Activated naive CD8-positive, alpha-beta T cell treated with anti-CD3 and anti-CD28 coated beads, Interleukin-2, amount 10 ng/mL, durations not matched to agents 7 days and 5 days (primary cell): ENCODE data around the gene DNAJC3. TPM values are rescaled to one million over a fixed set of nuclear protein-coding genes. Genes with fewer than 3 reads are reported as not detected.
A peak's percentile ranks its signal among the peaks of the same experiment; 100 is the strongest.

ENCODE experiments used
- ATAC-seq: fragments of 150-1000 bp; cut with Tn5 transposase; one replicate; pipeline ENCODE4 v1.10.0; 2021; ENCODE audit warnings: low read depth, moderate library complexity
- POLR2A ChIA-PET: fragments of 350-600 bp; sonication (Branson Sonifier 250); formaldehyde crosslinking; loops from one replicate; lab custom pipeline; 2021; ENCODE audit warnings: antibody characterized with exemption; lab: Charles Lee
- DNase-seq: peaks from one replicate; pipeline ENCODE4 v3.0.0; 2021
- H3K27ac Mint-ChIP-seq: one replicate; pipeline ENCODE4 v1.8.0; 2022; ENCODE audit warnings: mild to moderate bottlenecking, mixed read lengths
- H3K27me3 Mint-ChIP-seq: one replicate; pipeline ENCODE4 v1.8.0; 2022; ENCODE audit warnings: mild to moderate bottlenecking, moderate library complexity, mixed read lengths
- H3K36me3 Mint-ChIP-seq: one replicate; pipeline ENCODE4 v1.8.0; 2021; ENCODE audit warnings: mild to moderate bottlenecking, mixed read lengths
- H3K4me1 Mint-ChIP-seq: one replicate; pipeline ENCODE4 v1.8.0; 2021; ENCODE audit warnings: mixed read lengths
- H3K4me3 Mint-ChIP-seq: one replicate; pipeline ENCODE4 v1.8.0; 2022; ENCODE audit warnings: mild to moderate bottlenecking, moderate library complexity, mixed read lengths
- H3K9me3 Mint-ChIP-seq: one replicate; pipeline ENCODE4 v1.8.0; 2021; ENCODE audit warnings: mixed read lengths
- total RNA-seq, 2 experiments: library from RNA; stranded (reverse); gene quantifications; one replicate each; pipeline ENCODE4 v1.2.3, GENCODE V29; 2021

Gene DNAJC3
- total RNA-seq, 2 experiments from 2014 or later = 14.9 to 16.6 TPM

DNA sequence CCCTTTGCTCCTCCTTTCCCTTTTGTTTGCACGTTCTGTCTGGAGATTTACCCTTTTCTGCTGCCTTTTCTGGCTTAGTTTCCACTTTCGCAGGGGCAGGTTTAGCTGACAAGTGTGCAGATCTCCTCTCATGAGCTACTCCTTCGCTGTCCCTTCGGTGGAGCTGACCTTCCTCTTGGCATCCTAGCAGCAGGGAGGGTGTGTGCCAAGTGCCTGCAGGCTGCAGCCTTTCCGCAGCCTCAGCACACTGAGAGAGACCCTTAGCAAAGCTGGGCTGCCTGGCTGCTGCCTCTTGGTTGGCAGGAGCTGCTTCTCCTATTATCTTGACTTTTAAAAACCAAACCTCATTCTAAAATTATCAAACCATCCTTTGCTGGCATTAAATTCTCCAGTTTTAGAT is 132.5 kb downstream of the DNAJC3 start:
- ATAC-seq = no peak
- DNase-seq = no peak
- Mint-ChIP-seq H3K27ac (no peak overlapping the region), H3K27me3 (peaks cover 20% of the 10 kb centered on the region), H3K4me3 (no peak overlapping the region), H3K4me1 (no peaks in the 10 kb centered on the region), H3K36me3 (no peaks in the 10 kb centered on the region), H3K9me3 (peaks cover 6% of the 10 kb centered on the region)
- POLR2A ChIA-PET = no interaction called here

DNA sequence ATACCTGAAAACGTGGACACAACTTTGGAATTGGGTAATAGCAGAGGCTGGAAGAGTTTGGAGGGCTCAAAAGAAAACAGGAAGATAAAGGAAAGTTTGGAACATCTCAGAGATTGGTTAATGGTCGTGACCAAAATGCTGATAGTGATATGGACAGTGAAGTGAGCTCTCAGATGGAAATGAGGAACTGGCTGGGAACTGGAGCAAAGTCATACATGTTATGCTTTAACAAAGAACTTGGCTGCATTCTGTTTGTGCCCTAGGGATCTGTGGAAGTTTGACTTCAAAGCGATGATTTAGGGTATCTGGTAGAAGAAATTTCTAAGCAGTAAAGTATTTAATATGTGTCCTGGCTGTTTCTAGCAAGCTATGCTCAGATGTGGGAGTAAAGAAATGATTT is 136.2 kb downstream of the DNAJC3 start:
- Mint-ChIP-seq H3K4me3 (no peak overlapping the region), H3K4me1 (no peaks in the 10 kb centered on the region), H3K9me3 (peaks cover 6% of the 10 kb centered on the region), H3K27ac (no peak overlapping the region), H3K27me3 (peaks cover 11% of the 10 kb centered on the region), H3K36me3 (no peaks in the 10 kb centered on the region)
- DNase-seq = no peak
- no peak for ATAC-seq
- POLR2A ChIA-PET = no interaction called here

DNA sequence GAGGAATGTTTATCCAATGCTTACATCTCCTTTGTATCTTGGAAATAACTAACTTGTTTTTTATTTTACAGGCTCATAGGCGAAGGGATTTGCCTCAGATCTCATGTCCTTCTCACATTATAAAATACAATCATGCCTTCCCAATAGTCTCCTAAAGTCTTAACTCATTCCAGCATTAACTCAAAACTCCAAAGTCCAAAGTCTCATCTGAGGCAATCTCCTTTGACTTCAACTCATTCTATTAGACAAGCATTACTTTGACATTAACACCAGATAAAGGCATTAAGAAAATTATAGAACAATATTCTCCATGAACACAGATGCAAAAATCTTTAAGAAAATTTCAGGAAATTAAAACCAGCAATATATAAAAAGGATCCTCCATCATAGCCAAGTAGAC is 137.6 kb downstream of the DNAJC3 start:
- POLR2A ChIA-PET = no interaction called here
- Mint-ChIP-seq H3K36me3 (no peaks in the 10 kb centered on the region), H3K4me3 (no peak overlapping the region), H3K4me1 (no peaks in the 10 kb centered on the region), H3K9me3 (peaks cover 6% of the 10 kb centered on the region), H3K27ac (no peak overlapping the region), H3K27me3 (peaks cover 8% of the 10 kb centered on the region)
- ATAC-seq (no peak), DNase-seq (no peak)

DNA sequence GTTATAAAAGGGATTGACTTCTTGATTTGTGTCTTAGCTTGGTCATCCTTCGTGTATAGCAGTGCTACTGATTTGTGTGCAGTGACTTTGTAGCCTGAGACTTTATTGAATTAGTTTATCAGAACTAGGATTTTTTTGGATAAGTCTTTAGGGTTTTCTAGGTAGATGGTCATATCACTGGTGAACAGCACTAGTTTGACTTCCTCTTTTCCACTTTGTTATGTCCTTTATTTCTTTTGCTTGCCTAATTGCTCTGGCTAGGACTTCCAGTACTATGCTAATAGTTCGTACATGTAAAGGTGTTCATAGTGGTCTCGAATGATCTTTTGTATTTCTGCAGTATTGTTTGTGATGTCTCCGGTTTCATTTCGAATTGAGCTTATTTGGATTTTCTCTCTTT is 145.4 kb downstream of the DNAJC3 start:
- Mint-ChIP-seq H3K9me3 (no peaks in the 10 kb centered on the region), H3K27ac (no peak overlapping the region), H3K4me1 (no peaks in the 10 kb centered on the region), H3K4me3 (no peak overlapping the region), H3K36me3 (no peaks in the 10 kb centered on the region), H3K27me3 (peaks cover 3% of the 10 kb centered on the region)
- no peak for DNase-seq
- POLR2A ChIA-PET = no interaction called here
- no peak for ATAC-seq

DNA sequence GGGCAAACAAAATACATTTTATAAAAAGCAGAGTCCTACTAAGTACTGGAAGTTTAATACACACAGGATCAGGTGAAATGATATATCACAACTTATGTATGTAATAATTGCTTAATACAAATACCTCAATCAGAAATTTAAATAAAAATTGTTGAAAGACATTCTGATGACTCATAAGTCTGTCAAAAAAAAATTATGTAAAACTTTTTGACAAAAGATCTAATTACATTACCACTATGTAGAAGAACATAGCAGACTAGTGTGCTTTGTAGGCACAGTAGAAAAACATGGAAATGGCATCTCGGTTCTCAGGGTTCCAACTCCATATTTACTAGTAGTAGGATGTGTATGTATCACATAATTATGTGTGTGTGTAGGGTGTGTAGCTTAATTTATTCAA is 156.2 kb downstream of the DNAJC3 start:
- no peak for ATAC-seq
- Mint-ChIP-seq H3K36me3 (no peaks in the 10 kb centered on the region), H3K27ac (no peak overlapping the region), H3K4me1 (no peaks in the 10 kb centered on the region), H3K27me3 (peaks cover 29% of the 10 kb centered on the region), H3K4me3 (no peak overlapping the region), H3K9me3 (peaks cover 3% of the 10 kb centered on the region)
- DNase-seq = no peak
- POLR2A ChIA-PET = no interaction called here

DNA sequence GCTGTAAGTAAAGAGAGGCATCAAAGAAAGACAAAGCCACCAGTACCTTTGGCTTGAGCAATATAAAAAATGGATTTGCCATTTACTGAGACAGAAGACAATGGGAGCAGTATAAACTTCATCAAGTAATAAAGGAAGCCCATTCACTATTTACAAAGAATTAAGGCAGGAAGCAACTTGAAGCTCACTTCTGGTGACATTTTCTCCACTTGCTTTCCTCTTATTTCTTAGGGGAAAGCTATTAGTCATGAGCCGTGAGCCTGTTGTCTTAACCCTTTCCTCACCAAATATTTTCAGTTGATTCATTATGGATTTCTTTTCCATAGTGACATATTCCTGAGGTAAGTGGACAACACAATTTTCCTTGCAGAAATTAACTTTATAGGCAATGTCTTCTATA is 156.8 kb downstream of the DNAJC3 start:
- POLR2A ChIA-PET = no interaction called here
- Mint-ChIP-seq H3K36me3 (no peaks in the 10 kb centered on the region), H3K9me3 (peaks cover 3% of the 10 kb centered on the region)

DNA sequence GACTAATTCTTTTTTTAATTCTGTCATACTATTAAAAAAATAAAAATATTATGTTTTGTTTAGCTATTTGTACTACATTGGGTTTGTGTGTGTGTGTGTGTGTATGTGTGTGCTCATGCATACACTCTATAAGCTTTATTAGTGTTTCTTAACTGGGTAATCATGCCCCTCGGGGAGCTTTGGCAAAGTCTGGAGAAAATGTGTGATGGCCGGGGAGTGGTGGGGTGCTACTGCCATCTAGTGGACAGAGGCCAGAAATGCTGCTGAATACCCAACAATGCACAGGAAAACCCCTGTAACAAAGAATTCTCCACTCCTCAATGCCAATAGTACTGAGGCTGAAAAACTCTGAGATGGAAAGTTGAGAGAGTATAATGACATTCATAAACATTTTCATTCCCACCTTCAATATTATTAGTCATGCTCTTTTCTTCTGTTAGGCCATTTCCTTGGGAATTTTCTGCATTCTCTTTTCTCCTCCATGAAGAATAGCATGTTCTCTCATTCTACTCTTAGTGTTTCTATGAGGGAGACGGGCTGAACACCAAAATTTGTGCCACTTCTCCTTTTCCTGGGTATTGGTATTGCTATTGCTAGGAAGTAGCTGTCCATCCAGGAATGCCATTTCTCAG is 157.3 kb downstream of the DNAJC3 start:
- Mint-ChIP-seq H3K4me1 (no peaks in the 10 kb centered on the region), H3K4me3 (no peak overlapping the region), H3K36me3 (no peaks in the 10 kb centered on the region), H3K27me3 (peaks cover 25% of the 10 kb centered on the region), H3K9me3 (peaks cover 3% of the 10 kb centered on the region), H3K27ac (no peak overlapping the region)
- POLR2A ChIA-PET = no interaction called here
- ATAC-seq (peak; percentile 56), DNase-seq (peak; percentile 63)

More for the DNA sequence above, 156.8 kb downstream of the DNAJC3 start:
- Mint-ChIP-seq H3K27me3 (peaks cover 25% of the 10 kb centered on the region), H3K4me1 (no peaks in the 10 kb centered on the region), H3K27ac (no peak overlapping the region), H3K4me3 (no peak overlapping the region)
- ATAC-seq = no peak
- DNase-seq = no peak

DNA sequence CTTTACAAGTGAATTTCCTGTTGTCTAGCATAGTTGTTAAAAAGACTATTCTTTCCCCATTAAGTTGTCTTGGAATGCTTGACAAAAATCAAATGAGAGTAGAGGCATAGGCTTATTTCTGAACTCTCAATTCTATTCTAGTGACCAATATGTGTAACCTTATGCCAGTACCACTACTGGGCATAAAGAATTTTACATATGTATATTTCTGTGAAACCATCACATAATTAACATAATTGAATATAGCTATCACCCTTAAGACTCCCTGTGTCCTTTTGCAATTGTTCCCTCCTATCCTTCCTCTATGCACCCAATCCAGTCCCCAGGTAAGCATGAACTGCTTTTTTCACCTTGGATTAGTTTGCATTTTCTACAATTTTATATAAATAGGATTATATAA is 165.0 kb downstream of the DNAJC3 start:
- no peak overlapping the region for H3K4me3 Mint-ChIP-seq
- no peak for ATAC-seq

DNA sequence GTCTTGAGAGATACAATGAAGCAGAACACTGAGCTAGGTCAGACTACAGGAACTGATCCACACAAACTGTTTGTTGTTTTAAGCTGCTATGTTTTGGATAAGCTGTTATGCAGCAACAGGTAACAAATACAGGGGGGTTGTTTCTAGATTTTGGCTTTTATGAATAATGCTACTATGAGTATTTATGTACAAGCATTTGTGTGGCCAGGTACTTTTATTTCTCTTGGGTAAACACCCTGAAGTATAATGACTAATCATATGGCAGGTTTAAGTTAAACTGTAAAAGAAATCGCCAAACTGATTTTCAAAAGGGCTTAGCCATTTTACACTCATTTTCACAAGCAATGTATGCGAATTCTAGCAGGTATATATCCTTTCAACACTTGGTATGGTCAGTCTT is 166.0 kb downstream of the DNAJC3 start:
- DNase-seq = no peak
- Mint-ChIP-seq H3K27ac (no peak overlapping the region), H3K36me3 (no peaks in the 10 kb centered on the region), H3K9me3 (no peaks in the 10 kb centered on the region), H3K4me1 (no peaks in the 10 kb centered on the region), H3K4me3 (no peak overlapping the region), H3K27me3 (peaks cover 4% of the 10 kb centered on the region)
- POLR2A ChIA-PET = no interaction called here
- no peak for ATAC-seq

More for the DNA sequence above, 165.0 kb downstream of the DNAJC3 start:
- Mint-ChIP-seq H3K27me3 (peaks cover 6% of the 10 kb centered on the region), H3K27ac (no peak overlapping the region), H3K4me1 (no peaks in the 10 kb centered on the region), H3K36me3 (no peaks in the 10 kb centered on the region), H3K9me3 (no peaks in the 10 kb centered on the region)
- DNase-seq = no peak
- POLR2A ChIA-PET = no interaction called here

Other genes with a start within 250 kb of the DNAJC3 start
- gene CLDN10, start 124.4 kb upstream of the DNAJC3 start, total RNA-seq = not detected
- under 1 TPM; 0.17 to 0.45 TPM for gene DZIP1, start 32.4 kb upstream of the DNAJC3 start, total RNA-seq